ENCODE data around the gene FAM83E.

The FAM83E gene

DNA sequence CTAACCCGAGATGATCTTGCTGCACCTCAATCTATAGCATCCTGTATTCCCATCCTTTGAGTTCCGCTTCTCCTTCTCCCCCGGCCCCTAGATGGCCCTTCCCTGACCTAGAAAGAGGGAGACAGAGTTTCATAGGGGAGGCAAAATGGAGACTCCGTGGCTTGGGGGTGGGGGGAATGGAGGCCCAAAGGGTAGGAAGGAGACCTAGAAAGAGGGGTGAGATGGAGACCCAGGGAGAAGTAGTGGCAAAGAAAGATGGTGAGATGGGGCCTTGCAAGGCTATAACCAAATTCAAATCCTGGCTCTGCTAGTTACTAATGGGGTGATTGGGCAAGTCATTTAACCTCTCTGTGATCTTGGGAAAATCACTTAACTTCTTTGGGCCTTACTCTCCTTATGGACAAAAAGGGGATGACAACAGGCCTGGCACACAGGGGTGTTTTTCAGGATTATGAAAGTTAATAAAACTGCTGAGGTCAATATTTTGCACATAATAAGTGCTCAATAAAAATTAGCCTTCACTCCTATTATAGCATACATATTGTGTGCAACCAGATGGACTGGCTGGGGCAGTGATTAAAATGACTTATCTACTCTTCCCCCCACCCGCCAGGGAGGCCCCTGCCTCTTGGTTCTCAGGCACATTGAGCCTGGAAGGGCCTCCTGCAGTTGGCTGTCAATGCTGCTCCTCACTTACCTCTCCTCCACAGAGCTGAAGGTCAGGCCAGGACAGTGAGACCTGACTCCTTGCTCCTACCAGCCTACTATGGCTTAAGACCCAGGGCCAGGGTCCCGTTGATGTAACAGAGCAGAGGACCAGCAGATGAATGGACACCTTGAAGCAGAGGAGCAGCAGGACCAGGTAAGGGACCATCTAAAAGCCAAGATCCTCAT is 5.1 kb upstream of the FAM83E start:
- DNase-seq (ENCODE audit: low read depth): no peak
- TF ChIP-seq, protein P1, sequence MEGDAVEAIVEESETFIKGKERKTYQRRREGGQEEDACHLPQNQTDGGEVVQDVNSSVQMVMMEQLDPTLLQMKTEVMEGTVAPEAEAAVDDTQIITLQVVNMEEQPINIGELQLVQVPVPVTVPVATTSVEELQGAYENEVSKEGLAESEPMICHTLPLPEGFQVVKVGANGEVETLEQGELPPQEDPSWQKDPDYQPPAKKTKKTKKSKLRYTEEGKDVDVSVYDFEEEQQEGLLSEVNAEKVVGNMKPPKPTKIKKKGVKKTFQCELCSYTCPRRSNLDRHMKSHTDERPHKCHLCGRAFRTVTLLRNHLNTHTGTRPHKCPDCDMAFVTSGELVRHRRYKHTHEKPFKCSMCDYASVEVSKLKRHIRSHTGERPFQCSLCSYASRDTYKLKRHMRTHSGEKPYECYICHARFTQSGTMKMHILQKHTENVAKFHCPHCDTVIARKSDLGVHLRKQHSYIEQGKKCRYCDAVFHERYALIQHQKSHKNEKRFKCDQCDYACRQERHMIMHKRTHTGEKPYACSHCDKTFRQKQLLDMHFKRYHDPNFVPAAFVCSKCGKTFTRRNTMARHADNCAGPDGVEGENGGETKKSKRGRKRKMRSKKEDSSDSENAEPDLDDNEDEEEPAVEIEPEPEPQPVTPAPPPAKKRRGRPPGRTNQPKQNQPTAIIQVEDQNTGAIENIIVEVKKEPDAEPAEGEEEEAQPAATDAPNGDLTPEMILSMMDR (IDR thresholded peaks at IDR 0.05; ENCODE audit: control insufficient read depth, insufficient read depth, low read depth, low read length, missing control alignments): no peak
- H3K4me3 ChIP-seq (ENCODE audit: control insufficient read depth, low read depth, low read length): peak overlapping the region; percentile 85

DNA sequence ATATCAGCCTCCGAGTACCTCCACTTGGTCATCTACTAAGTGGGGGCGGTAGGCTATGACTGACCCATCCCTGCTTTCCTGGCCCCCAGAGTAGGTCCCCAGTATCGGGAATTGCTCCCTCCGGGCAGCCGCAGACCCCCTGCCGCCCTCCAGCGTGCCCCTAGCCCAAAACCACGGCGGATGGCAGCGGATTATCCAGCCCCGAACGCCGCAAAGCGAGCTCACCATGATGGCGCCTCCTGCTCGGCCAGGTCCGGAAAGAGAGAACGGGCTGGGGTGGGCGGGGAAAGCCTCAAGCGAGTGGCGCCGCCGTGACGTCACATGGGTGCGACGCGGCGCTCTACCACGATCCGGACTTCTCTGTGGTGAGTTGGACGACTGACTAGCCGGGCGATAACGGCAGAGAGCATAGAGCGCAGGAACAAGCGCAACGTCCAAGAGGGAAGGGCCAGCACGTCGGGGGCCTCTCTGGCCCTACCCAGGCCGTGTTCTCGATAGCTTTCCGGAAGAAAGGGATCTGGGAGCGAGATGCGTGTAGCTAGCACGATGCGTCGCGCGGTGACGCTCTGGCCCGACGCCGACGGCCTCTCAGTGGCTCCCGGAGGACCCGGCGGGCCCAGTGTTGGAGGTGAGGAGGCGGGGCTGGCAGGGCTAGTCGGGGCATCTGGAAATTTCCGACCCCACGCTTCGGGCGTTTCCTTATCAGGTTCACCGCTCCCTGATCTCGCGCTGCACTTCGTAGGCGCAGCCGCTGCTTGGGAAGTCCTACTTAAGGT is 4.2 kb upstream of the FAM83E start, which contains the start of the genes RPL18 and SPHK2:
Gene RPL18 (minus strand): TSS at position 263 of the 776 bp plus-strand sequence. CDS start 35 bp downstream, at position 228.
Gene SPHK2 (plus strand): TSS at position 591 of the 776 bp plus-strand sequence. CDS start 1,009 bp downstream, outside the sequence.
- peak within 1 kb of the TSS; percentile 85 for H3K4me3 ChIP-seq (ENCODE audit: control insufficient read depth, low read depth, low read length)
- TF ChIP-seq, protein P1 (IDR thresholded peaks at IDR 0.05; ENCODE audit: control insufficient read depth, insufficient read depth, low read depth, low read length, missing control alignments): no peak
- peak; percentile 99 for DNase-seq (ENCODE audit: low read depth)

DNA sequence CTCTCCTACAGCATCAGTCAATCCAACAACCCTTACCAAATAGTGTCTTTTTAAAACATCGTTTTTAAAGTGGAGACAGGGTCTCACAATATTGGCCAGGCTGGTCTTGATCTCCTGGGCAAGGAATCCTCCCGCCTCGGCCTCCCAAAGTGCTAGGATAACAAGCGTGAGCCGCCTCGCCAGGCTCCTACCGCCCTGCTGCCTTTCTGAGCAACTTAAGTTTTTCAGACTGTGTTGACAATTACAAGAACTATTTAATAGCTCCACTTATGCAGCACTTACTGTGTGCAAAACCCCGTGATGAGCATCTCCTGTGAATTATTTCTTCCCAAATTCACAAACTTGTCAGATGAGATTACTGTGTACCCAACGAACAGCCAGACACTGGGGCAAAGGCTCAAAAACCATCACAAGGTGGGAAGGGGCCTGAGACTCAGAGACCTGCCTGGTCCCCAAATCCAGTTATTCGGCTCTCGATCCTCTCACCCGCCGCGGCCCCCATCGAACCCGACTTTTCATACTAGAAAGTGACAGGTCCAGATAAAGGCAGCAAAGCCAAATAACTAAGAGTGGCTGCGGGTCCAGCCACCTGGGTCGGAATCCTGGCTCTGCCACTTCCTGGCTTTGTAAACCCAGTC is 3.5 kb upstream of the FAM83E start:
- TF ChIP-seq, protein P1 (IDR thresholded peaks at IDR 0.05; ENCODE audit: control insufficient read depth, insufficient read depth, low read depth, low read length, missing control alignments): no peak
- DNase-seq (ENCODE audit: low read depth): no peak

DNA sequence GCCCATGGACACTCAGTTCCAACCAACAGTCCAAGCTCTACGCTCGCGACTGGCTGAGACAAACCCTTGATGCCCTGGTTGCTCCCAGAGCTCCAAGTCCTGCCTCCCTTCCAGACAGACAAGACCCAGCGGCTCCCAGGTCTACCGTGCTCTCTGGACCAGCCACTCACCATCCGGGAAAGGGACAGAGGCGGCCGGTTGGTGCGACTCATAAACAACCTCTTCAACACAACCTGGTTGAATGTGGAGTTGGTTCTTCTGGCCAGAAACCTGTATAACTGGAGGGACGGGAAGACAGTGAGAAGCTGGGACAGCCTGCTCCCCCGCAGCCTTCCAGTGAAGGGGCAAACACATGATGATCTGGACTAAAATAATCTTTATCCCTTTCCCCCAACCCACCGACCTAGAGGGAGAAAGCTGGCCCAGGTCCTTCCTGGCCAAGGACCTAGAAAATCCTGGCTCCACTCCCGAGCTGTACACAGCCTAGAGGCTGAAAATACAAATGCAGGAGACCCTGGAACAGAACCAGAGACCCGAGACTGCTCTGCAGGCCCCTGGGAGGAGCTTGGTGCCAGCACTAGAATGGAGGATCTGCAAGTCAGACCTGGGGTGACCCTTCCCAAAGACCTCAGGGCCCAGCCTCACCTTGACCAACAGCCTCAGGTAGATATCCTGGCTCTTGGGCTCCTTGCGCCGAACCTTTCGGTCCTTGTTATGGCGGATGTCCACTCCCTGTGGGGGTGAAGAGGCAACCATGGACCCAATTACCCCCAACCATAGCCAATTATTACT is 2.5 kb upstream of the FAM83E start:
- DNase-seq (ENCODE audit: low read depth): no peak
- H3K4me3 ChIP-seq (ENCODE audit: control insufficient read depth, low read depth, low read length): peak overlapping the region; percentile 85
- TF ChIP-seq, protein P1 (IDR thresholded peaks at IDR 0.05; ENCODE audit: control insufficient read depth, insufficient read depth, low read depth, low read length, missing control alignments): no peak

More for the DNA sequence above, 3.5 kb upstream of the FAM83E start:
- H3K4me3 ChIP-seq (ENCODE audit: control insufficient read depth, low read depth, low read length): peak overlapping the region; percentile 85

DNA sequence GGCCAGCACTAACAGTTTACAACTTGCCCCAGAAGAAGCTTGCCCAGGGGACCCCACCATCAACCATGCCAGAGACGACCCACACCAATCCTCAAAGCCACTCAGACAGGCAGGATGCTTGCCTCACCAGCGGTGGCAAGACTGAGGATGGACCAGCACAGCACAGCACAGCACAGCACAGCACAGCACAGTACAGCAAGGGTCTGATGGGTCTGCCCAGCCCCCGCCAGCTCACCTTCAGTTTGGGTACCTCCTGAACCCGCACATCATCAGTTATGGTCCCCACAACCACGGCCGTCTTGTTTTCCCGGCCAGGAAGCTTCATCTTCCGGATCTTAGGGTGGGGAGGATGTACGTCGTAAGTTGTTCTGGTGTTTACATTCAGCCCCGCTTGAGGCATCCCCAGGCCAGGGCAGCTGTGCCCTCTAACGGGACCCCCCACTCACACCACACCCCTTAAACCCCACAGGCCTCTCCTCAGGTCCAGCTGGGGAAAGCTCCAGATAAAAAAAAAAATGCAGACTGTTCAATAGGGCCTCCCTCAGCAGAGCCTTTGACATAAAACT is 1.7 kb upstream of the FAM83E start:
- H3K4me3 ChIP-seq (ENCODE audit: control insufficient read depth, low read depth, low read length): peak overlapping the region; percentile 85
- TF ChIP-seq, protein P1 (IDR thresholded peaks at IDR 0.05; ENCODE audit: control insufficient read depth, insufficient read depth, low read depth, low read length, missing control alignments): no peak
- DNase-seq (ENCODE audit: low read depth): no peak
